ENCODE results near the gene GRK3.

The GRK3 gene

GRCh38 chr22:25714739-25715138 lies 150.3 kb downstream of the GRK3 start:
- H3K27ac ChIP-seq: no peak overlapping the region
- DNase-seq (ENCODE audit: low read depth, low spot score): no peak

- DNase-seq (ENCODE audit: low read depth, low spot score): no peak
- no peak overlapping the region for H3K27ac ChIP-seq
Measured at GRCh38 chr22:25716637-25717036, 152.2 kb downstream of the GRK3 start.

DNA sequence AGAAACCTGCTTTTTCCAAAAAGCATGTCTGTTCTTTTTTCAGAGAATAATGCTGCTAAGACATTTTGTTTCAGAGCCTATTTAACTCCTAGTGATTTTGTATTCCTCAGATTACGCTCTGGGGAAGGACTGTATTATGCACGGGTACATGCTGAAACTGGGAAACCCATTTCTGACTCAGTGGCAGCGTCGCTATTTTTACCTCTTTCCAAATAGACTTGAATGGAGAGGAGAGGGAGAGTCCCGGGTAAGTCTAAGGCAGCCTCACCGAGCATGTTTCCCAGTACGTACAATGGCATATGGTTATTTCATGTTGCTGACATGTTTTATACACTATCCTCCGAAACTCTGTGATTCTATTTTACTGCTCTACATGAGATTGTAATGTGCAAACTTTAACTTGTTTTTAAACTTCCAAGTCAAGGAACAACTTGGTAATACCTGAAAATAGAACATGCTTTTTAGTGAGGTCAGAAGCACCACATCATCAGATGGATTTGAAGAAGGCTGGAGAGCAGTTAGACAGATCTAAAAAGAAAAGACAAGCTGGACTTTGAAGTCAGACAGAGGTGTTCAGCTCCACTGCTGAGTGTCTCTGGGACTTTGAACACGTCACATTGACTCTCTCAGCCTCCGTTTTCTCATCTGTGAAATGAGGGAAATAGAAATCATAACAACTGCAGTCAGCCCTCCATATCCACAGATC lies 153.8 kb downstream of the GRK3 start:
- H3K27ac ChIP-seq: no peak overlapping the region
- DNase-seq (ENCODE audit: low read depth, low spot score): no peak

GRCh38 chr22:25722223-25722622 lies 157.7 kb downstream of the GRK3 start:
- DNase-seq (ENCODE audit: low read depth, low spot score): no peak
- H3K27ac ChIP-seq: no peak overlapping the region

DNA sequence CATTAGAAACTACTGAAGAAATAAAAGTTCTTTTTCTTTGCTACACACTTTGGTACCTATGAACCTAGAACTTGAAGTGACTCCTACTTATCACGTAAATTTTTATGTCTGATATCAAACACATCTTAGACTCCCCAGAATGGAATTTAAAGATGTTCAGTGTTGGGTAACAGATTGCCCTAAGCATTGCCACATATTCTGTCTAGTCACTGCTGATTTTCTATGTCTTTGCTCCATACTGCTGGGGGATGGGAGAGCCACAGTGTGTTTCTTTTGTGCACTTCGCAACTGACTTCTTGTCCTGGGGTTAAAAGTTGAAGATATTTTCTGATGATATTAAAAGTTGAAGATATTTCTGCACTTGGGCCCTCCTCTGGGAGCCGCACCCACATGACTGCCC lies 158.2 kb downstream of the GRK3 start:
- no peak overlapping the region for H3K27ac ChIP-seq
- DNase-seq (ENCODE audit: low read depth, low spot score): no peak

GRCh38 chr22:25726241-25726640 lies 161.8 kb downstream of the GRK3 start:
- no peak for DNase-seq (ENCODE audit: low read depth, low spot score)
- H3K27ac ChIP-seq: no peak overlapping the region

DNA sequence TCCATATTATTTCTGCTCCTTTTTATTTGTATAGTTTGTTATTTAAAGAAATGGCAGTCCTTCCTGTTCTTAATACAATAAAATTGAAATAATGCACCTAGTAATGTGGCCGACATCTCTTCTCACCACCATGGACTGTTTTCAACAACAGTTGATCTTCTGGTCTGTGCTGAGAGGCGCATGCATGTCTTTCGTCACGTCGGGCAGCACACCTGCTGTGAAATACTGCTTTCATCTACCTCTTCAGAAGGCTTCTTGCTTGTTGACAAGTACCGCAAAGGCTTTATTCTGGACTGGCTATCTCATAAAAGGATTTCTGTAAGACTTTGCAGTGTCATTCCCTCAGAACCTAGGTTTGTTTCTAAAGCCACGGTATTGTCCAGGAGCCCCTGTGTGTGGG lies 163.6 kb downstream of the GRK3 start:
- DNase-seq (ENCODE audit: low read depth, low spot score): no peak

DNA sequence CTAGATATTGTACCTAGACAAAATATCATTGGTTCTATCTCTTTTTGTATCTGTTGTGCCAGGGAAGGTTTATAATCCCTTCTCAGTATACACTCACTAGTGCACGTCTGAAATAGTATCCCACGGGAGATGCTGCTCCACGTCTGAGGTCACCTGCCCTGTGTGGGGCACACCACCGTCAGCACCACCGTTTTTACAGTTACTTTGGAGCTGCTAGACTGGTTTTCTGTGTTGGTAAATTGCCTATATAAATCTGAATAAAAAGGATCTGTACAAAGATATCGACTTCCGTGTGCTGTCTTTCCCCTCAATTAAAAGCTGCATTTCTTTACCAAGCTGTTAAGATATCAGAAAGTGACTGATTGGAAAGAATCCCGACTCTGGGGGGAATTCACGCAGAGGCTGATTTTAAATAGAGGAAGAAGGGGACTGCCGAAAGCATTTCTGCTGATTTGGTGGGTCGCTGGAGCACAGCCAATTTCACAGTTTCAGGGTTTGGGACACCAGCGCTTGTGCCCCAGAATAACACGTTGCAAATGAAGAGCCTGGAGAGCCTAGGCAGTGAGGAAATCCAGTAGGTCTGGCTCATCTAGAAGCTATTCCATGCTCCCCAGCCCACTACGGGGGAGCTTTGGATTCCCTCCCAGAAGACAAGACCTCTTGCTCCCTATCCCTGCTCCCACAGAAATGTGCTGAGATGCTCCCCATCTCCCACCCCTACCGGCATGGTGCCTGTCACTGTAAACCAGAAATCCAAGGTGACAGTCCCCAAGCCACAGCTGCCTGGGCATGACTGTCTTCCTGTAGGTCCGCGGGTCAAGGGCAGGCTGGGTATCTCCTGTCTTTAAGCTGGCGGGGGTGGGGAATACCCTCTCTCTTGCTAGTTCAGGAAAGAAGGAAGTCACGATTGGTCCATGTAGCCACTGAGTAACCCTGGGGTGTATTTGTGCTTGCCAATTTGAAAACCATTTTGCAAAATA lies 164.8 kb downstream of the GRK3 start:
- DNase-seq (ENCODE audit: low read depth, low spot score): no peak

More for the DNA sequence above, 163.6 kb downstream of the GRK3 start:
- no peak overlapping the region for H3K27ac ChIP-seq

DNA sequence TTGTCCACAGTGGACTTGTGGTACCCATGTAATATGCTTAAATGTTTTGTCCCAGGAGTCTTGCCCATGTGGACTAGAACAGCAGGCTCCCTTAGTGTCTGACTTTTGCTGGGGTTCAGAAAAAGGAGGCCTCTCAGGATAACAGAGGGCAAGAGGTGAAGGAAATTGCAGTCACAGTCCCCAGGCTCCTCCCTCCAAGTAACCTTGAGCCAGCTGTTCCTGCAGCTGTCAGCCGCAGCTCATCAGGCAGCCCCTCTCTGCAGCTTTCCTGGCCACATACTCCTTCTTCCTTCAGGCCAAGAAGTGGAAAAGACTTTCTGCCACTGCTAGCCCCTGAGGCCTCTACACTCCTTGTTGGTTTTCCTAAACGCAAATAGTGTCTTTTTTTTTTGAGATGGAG lies 171.2 kb downstream of the GRK3 start:
- H3K27ac ChIP-seq: no peak overlapping the region
- DNase-seq (ENCODE audit: low read depth, low spot score): no peak

More for the DNA sequence above, 164.8 kb downstream of the GRK3 start:
- no peak overlapping the region for H3K27ac ChIP-seq

DNA sequence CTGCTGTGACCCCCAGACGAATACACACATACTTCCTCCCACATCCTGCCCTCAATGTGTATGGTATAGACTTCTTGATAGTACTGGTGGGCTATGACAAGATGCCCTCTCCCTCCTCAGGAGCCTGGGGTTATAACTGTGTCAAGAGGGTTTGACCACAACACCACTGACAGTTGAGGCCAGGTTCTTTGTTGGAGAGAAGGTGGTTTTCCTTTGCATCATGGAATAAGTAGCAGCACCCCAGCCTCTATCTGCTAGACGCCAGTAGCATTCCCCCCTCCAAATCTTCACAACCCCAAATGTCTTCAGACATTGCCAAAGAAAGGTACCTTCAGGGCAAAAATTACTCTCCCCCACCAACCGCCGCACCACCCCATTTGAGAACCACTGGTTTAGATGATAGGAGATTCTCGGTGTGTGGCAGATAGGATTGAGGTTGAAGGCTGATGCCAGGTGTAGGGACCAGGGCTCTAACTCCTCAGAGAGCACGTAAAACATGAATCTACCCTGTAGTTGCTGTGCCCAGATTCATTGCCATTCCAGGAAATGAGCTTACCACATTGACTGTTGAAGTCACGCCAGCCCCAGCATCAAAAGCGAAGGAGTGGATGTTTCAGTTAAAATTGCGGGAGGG lies 172.0 kb downstream of the GRK3 start:
- DNase-seq (ENCODE audit: low read depth, low spot score): no peak
- no peak overlapping the region for H3K27ac ChIP-seq

DNA sequence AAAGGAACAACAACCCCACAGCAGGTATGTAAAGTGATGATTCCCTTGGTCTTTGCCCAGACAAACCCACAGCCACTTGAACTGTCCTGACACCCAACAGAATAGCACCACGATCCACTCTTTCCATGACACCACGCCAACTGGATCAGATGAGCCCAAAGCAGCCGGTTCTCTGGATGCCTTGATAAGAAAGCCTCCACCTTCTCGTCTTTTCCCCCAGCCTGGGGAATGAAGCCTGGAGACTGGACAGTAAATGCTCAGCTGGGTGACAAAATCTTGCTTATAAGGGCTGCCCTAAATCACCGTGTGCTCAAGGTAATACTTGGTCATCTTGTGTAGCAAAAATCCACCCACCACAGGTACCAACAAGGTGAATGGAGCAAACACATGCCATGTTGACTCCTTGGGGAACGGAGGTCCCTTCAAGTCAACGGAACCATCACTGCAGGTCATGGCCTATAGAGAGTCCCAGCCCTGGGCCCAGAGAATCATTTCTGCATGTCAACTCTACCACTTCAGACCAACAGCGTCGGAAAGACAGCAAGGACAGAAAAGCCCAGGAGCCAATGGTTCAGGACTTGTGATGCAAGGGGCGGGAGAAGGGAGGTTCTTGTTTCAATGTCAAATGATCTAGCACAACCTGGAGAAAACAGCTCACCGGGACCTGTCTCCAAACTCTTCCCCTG lies 175.3 kb downstream of the GRK3 start:
- no peak overlapping the region for H3K27ac ChIP-seq
- DNase-seq (ENCODE audit: low read depth, low spot score): no peak

- H3K27ac ChIP-seq: no peak within 1 kb of the TSS
- DNase-seq (ENCODE audit: low read depth, low spot score): no peak
Measured at GRCh38 chr22:25741692-25742626, 177.5 kb downstream of the GRK3 start, which contains the start of gene MYO18B. TSS of gene MYO18B (plus strand) at chr22:25742188. CDS start at chr22:25761093, 18,905 bp downstream.

DNA sequence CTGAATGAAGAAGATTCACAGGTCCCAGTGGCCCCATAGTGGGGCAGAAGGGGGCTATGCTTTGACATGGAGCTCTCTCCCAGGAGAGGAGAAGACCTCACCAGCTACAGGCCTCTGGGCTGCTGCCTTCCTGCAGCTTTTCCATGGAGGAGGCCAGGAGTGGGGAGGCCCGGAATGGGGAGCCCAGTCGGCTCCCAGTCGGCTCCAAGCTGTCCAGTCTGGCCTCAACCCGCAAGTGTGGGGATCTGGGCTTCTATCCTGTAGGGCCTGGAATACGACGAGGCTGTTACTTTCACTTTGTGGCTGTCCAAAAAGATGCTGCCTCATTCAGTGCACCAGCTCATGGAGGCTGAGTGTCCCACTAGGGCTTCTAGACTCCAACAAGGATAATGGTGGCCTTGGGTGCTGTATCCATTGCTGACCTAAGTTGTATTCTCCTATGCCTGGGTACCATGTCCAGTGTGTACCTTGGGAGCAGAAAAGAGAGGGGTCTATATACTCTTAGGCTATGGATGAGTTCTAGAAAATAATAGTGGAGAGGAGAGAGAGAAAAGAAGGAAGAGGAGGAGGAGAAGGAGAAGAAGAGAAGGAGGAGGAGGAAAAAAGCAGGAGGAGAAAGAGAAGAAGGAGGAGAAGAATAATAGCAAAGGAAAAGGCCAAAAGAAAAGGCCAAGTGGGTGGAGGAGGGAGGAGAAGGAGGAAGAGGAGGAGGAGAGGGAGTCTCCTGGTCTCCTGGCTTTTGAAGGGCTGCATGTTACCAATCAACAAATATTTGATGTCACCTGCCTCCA lies 178.6 kb downstream of the GRK3 start:
- no peak for DNase-seq (ENCODE audit: low read depth, low spot score)
- H3K27ac ChIP-seq: no peak overlapping the region

DNA sequence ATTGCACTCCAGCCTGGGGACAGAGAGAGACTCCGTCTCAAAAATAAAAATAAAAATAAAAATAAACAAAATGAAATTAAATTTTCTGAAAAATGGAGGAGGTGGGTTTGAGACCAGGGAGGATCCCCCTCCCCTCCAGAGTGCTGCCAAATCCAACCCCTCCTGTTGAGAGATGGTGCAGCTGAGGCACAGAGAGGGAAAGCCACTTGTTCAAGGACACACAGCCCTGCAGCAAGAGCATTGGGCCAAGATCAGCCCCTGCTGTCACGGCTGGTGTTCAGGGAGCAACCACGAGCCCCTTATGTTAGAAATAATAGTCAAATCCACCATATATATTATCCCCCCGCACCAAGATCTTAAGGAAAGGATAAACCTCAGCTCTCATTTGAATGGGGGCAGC lies 180.2 kb downstream of the GRK3 start:
- no peak for DNase-seq (ENCODE audit: low read depth, low spot score)
- no peak overlapping the region for H3K27ac ChIP-seq

DNA sequence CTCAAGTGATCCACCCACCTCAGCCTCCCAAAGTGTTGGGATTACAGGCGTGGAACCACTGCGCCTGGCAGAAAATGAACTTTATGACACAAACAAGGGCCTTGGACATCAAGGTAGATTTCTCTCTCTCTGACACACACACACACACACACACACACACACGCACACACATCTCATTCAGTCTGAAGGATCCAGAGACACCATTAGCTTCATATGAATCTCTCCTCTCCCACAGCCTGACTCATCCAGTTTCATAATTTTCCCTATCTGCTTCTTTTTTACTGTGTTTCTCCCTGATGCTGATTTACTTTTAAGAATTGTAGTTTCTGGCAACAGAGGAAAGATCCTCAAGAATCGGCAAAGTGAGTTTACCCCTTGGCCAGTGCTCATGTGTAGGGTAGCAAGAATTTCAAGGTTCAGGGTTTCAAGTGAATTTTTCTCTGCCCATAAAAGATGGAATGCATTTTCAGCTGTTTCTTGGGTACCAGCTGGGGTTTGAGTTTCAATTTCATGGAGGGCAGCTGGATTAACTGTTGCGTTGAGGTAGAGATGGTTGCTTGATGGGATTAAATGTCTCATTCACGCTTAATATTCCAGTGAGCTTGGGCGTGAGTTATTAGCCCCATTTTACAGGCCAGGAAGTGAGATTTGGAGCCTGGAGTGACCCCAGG lies 181.0 kb downstream of the GRK3 start:
- DNase-seq (ENCODE audit: low read depth, low spot score): no peak
- H3K27ac ChIP-seq: peak overlapping the region; percentile 26

- DNase-seq (ENCODE audit: low read depth, low spot score): peak; percentile 48
Measured at GRCh38 chr22:25746012-25746373, 181.5 kb downstream of the GRK3 start.

DNA sequence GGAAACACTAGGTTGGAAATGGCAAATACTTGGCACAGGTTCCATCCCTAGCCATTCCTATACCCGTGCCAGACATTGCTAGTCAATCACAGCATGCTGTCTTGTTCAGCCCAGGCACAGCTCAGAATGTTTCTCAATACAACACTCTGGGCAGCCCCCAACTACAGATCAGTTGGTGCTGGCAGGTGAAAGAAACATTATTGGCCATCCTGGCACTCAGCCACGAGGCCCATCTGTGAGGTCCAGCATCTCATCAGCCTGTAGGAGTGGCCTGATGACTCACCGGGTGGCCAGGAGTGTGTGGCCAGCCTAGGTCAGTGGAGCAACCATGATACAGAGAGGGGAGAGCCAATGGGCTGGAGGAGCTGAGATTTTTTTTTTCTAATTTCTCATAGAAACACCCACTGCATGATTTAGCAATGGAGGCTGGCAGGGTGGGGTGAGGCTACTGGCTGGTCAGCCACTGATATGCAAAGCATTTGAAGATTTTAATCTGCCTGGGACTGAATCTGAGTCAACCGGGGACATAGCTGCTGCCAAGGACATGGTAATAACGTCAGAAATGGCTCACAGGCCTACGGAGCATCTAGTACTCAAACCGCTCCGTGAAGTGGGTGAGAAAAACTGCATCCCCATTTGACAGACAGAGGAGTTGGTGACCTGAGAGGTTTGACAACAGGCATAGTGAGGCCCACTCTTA lies 182.9 kb downstream of the GRK3 start:
- no peak overlapping the region for H3K27ac ChIP-seq
- DNase-seq (ENCODE audit: low read depth, low spot score): peak; percentile 12

More at GRCh38 chr22:25746012-25746373, 181.5 kb downstream of the GRK3 start:
- peak overlapping the region; percentile 26 for H3K27ac ChIP-seq
